Nephron progenitor cell (in vitro differentiated cells): ENCODE data around the gene WDR55.
"Not testable (repeated sequence)": the region's sequence is repeated elsewhere in the genome, so short reads cannot be mapped to it uniquely, and the experiment has no call there.

Source experiments
- DNase-seq: peaks from one replicate; pipeline ENCODE4 v3.0.0; 2021
- H3K27ac Mint-ChIP-seq: 2 replicates; pipeline ENCODE4 v1.8.0; 2021; ENCODE audit warnings: mild to moderate bottlenecking, moderate library complexity, mixed read lengths
- H3K27me3 Mint-ChIP-seq: 2 replicates; pipeline ENCODE4 v1.8.0; 2021; ENCODE audit warnings: mild to moderate bottlenecking, low read depth, mixed read lengths; ENCODE audit not compliant: poor library complexity
- H3K36me3 Mint-ChIP-seq: 2 replicates; pipeline ENCODE4 v1.8.0; 2021; ENCODE audit warnings: low read depth, mixed read lengths
- H3K4me1 Mint-ChIP-seq: 2 replicates; pipeline ENCODE4 v1.8.0; 2021; ENCODE audit warnings: mixed read lengths
- H3K4me3 Mint-ChIP-seq: 2 replicates; pipeline ENCODE4 v1.8.0; 2021; ENCODE audit warnings: mild to moderate bottlenecking, moderate library complexity, mixed read lengths
- H3K9me3 Mint-ChIP-seq: 2 replicates; pipeline ENCODE4 v1.8.0; 2021; ENCODE audit warnings: mild to moderate bottlenecking, moderate library complexity, mixed read lengths
- TF ChIP-seq, protein P1 (sequence below): fragments of 200-600 bp; sonication (generic); IDR thresholded peaks from 2 replicates; pipeline ENCODE4 v1.5.0; 2021; ENCODE audit warnings: antibody characterized with exemption

WDR55 gene

DNA sequence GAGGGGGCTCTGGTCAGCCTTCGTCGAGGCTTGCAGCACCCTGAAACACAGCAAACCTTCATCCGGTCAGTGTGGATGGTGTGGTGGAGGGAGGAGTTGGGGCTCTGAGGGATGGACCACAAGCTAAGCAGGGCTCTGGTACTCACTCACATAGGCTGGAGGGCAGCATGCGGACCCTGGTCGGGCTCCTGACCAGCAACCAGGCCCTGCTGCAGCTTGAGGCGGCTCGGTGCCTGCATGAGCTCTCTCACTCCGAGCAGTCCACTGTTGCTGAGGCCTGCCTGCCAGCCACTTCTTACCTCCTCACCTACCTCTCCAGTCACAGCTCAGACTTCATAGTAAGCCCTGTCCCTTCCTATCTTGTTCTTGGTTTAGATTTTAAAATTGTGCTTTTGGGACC lies 23.0 kb upstream of the WDR55 start:
- DNase-seq = no peak
- Mint-ChIP-seq H3K36me3 (peaks cover 36% of the 10 kb centered on the region), H3K4me3 (no peak overlapping the region), H3K9me3 (peaks cover 11% of the 10 kb centered on the region), H3K27ac (peak overlapping the region; percentile 19), H3K27me3 (peaks cover 3% of the 10 kb centered on the region), H3K4me1 (peaks cover 42% of the 10 kb centered on the region)
- TF ChIP-seq, protein P1, sequence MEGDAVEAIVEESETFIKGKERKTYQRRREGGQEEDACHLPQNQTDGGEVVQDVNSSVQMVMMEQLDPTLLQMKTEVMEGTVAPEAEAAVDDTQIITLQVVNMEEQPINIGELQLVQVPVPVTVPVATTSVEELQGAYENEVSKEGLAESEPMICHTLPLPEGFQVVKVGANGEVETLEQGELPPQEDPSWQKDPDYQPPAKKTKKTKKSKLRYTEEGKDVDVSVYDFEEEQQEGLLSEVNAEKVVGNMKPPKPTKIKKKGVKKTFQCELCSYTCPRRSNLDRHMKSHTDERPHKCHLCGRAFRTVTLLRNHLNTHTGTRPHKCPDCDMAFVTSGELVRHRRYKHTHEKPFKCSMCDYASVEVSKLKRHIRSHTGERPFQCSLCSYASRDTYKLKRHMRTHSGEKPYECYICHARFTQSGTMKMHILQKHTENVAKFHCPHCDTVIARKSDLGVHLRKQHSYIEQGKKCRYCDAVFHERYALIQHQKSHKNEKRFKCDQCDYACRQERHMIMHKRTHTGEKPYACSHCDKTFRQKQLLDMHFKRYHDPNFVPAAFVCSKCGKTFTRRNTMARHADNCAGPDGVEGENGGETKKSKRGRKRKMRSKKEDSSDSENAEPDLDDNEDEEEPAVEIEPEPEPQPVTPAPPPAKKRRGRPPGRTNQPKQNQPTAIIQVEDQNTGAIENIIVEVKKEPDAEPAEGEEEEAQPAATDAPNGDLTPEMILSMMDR = no peak

DNA sequence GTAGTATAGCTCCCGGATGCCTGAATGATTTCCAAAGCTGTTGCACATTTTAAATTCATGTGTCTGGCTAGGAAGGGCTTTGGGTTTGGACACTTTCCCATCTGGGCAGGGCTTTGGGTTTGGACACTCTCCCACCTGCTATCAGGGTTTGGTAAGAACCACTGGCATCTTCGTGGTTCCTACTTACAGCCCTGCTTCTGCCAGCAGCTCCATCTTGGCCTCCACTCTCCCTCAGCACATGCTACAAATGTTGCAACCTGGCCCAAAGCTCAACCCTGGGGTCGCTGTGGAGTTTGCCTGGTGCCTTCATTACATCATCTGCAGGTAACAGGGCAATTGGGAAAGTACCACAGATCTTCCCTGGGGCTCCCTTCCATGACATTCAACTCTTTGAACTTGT lies 22.0 kb upstream of the WDR55 start:
- H3K4me1 Mint-ChIP-seq = peaks cover 47% of the 10 kb centered on the region
- DNase-seq = no peak
- TF ChIP-seq, protein P1 = no peak
- peaks cover 6% of the 10 kb centered on the region for H3K27me3 Mint-ChIP-seq
- H3K4me3 Mint-ChIP-seq = no peak overlapping the region
- no peak overlapping the region for H3K27ac Mint-ChIP-seq
- peaks cover 11% of the 10 kb centered on the region for H3K9me3 Mint-ChIP-seq
- H3K36me3 Mint-ChIP-seq = peaks cover 38% of the 10 kb centered on the region

DNA sequence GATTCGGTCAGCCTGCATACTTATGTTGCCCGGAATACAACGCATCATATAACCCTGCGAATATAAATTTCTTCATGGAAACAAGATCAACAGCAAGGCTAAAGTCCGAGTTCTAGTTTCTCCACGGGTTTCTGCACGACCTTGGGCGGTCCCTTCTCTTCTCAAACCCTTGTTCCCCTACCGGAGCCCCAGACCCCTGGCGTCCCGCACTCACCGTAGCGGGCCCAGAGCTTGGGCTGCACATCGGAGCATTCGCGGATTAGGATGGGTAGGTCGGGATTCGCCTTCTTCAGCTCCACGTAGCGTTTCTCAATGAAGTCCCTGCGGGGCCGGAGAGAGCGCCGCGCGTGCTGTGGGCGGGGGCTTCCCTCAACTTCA lies 17.7 kb upstream of the WDR55 start:
- Mint-ChIP-seq H3K27ac (peak overlapping the region; percentile 100), H3K36me3 (peaks cover 44% of the 10 kb centered on the region), H3K9me3 (no peaks in the 10 kb centered on the region), H3K4me1 (peaks cover 36% of the 10 kb centered on the region), H3K27me3 (peaks cover 4% of the 10 kb centered on the region), H3K4me3 (peak overlapping the region; percentile 100)
- DNase-seq = no peak
- TF ChIP-seq, protein P1 = no peak

DNA sequence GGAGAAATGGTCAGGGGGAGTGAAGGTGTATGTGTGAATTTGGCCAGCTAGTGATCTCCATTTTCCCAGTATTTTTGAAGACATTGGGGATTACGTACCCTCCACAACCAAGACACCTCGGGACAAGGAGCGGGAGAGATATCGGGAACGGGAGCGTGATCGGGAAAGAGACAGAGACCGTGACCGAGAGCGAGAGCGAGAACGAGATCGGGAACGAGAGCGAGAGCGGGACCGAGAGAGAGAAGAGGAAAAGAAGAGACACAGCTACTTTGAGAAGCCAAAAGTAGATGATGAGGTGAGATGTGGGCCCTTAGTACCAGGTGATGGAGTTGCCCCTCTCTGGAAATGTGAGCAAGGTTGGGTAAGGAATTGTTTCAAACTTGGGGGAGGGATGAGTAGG lies 5.8 kb upstream of the WDR55 start:
- TF ChIP-seq, protein P1 = no peak
- no peaks in the 10 kb centered on the region for H3K9me3 Mint-ChIP-seq
- peaks cover 5% of the 10 kb centered on the region for H3K4me1 Mint-ChIP-seq
- peaks cover 3% of the 10 kb centered on the region for H3K27me3 Mint-ChIP-seq
- peaks cover 87% of the 10 kb centered on the region for H3K36me3 Mint-ChIP-seq
- H3K4me3 Mint-ChIP-seq = no peak overlapping the region
- no peak for DNase-seq
- H3K27ac Mint-ChIP-seq = no peak overlapping the region

- peaks cover 14% of the 10 kb centered on the region for H3K4me1 Mint-ChIP-seq
- H3K4me3 Mint-ChIP-seq, DNase-seq, H3K27ac Mint-ChIP-seq, H3K9me3 Mint-ChIP-seq, H3K27me3 Mint-ChIP-seq: not testable (repeated sequence)
- H3K36me3 Mint-ChIP-seq = peaks cover 73% of the 10 kb centered on the region
Measured at GRCh38 chr5:140660371-140660770, 4.3 kb upstream of the WDR55 start.

GRCh38 chr5:140664030-140664358 lies 710 bp upstream of the WDR55 start:
- H3K36me3 Mint-ChIP-seq = peaks cover 69% of the 10 kb centered on the region
- H3K27ac Mint-ChIP-seq = peak overlapping the region; percentile 97
- H3K9me3 Mint-ChIP-seq = no peaks in the 10 kb centered on the region
- peak overlapping the region; percentile 100 for H3K4me3 Mint-ChIP-seq
- DNase-seq = no peak
- peaks cover 21% of the 10 kb centered on the region for H3K4me1 Mint-ChIP-seq
- peaks cover 3% of the 10 kb centered on the region for H3K27me3 Mint-ChIP-seq
- TF ChIP-seq, protein P1 = no peak

GRCh38 chr5:140671035-140671434 lies 6.3 kb downstream of the WDR55 start:
- H3K9me3 Mint-ChIP-seq, H3K27me3 Mint-ChIP-seq, H3K4me1 Mint-ChIP-seq, DNase-seq, H3K27ac Mint-ChIP-seq, H3K4me3 Mint-ChIP-seq: not testable (repeated sequence)
- H3K36me3 Mint-ChIP-seq = peaks cover 62% of the 10 kb centered on the region
